ENCODE measurements around the gene FRYL.

DNA sequence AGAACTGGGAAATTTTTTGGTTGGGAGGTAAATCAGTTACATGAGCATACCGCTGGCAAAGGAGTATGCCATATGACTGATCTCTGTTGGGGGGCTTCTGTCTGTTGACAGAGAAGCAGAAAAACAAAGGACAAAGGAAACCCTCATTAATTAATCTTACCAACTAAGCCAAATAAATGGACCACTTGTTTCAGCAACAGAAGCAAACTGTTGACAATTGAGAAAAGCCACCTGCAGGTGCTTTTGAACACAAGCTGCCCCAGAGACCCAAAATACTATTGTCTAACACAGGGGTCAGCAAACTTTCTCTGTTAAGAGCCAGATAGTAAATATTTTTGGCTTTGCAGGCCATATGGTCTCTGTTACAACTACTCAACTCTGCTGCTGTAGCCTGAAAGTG, 7.0 kb upstream of the FRYL start:
- TF ChIP-seq, protein P1, sequence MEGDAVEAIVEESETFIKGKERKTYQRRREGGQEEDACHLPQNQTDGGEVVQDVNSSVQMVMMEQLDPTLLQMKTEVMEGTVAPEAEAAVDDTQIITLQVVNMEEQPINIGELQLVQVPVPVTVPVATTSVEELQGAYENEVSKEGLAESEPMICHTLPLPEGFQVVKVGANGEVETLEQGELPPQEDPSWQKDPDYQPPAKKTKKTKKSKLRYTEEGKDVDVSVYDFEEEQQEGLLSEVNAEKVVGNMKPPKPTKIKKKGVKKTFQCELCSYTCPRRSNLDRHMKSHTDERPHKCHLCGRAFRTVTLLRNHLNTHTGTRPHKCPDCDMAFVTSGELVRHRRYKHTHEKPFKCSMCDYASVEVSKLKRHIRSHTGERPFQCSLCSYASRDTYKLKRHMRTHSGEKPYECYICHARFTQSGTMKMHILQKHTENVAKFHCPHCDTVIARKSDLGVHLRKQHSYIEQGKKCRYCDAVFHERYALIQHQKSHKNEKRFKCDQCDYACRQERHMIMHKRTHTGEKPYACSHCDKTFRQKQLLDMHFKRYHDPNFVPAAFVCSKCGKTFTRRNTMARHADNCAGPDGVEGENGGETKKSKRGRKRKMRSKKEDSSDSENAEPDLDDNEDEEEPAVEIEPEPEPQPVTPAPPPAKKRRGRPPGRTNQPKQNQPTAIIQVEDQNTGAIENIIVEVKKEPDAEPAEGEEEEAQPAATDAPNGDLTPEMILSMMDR (conservative IDR thresholded peaks at IDR 0.05 in 1 of 2, IDR thresholded peaks at IDR 0.05 in 1 of 2; ENCODE audit: low read depth in 1 of 2, low read length in 2 of 2): no peak
- no peak for TF ChIP-seq EZH2 (IDR thresholded peaks at IDR 0.05; ENCODE audit: low read length, missing control alignments)

Measured in fibroblast of lung (primary cell).